ENCODE results near the gene LTBP2.

LTBP2 gene

GRCh38 chr14:74645756-74646470 is 33.9 kb upstream of the LTBP2 start:
- Histone ChIP-seq H3K36me3 (replicated peaks) (no peaks in the 10 kb centered on the region), H3K27me3 (replicated peaks) (no peaks in the 10 kb centered on the region), H3K4me3 (ENCODE audit: low read depth, low read length) (no peak overlapping the region), H3K27ac (no peak overlapping the region)
- in situ Hi-C loops (cut with HindIII; ENCODE audit: low pct_ligation_motif_present, low sequenced_read_pairs) = no loop called here
- DNase-seq = no peak
- no peak for TF ChIP-seq CTCF (IDR thresholded peaks at IDR 0.05; ENCODE audit: low read depth, low read length, missing control alignments)

- TF ChIP-seq CTCF (IDR thresholded peaks at IDR 0.05; ENCODE audit: low read depth, low read length, missing control alignments) = no peak
- no peaks in the 10 kb centered on the region for H3K27me3 ChIP-seq (replicated peaks)
- no peaks in the 10 kb centered on the region for H3K36me3 ChIP-seq (replicated peaks)
- H3K27ac ChIP-seq = no peak overlapping the region
- H3K4me3 ChIP-seq (ENCODE audit: low read depth, low read length) = no peak overlapping the region
- DNase-seq = no peak
- in situ Hi-C loops (cut with HindIII; ENCODE audit: low pct_ligation_motif_present, low sequenced_read_pairs) = no loop called here
Measured at GRCh38 chr14:74645244-74645643, 33.2 kb upstream of the LTBP2 start.

- no peak overlapping the region for H3K4me3 ChIP-seq (ENCODE audit: low read depth, low read length)
- no peaks in the 10 kb centered on the region for H3K36me3 ChIP-seq (replicated peaks)
- no peak for DNase-seq
- H3K27me3 ChIP-seq (replicated peaks) = no peaks in the 10 kb centered on the region
- TF ChIP-seq CTCF (IDR thresholded peaks at IDR 0.05; ENCODE audit: low read depth, low read length, missing control alignments) = no peak
- H3K27ac ChIP-seq = no peak overlapping the region
- in situ Hi-C loops (cut with HindIII; ENCODE audit: low pct_ligation_motif_present, low sequenced_read_pairs) = no loop called here
Measured at GRCh38 chr14:74641601-74642391, 29.8 kb upstream of the LTBP2 start.

- DNase-seq = no peak
- H3K27me3 ChIP-seq (replicated peaks) = no peaks in the 10 kb centered on the region
- no peak overlapping the region for H3K27ac ChIP-seq
- no peak overlapping the region for H3K4me3 ChIP-seq (ENCODE audit: low read depth, low read length)
- in situ Hi-C loops (cut with HindIII; ENCODE audit: low pct_ligation_motif_present, low sequenced_read_pairs) = no loop called here
- no peak for TF ChIP-seq CTCF (IDR thresholded peaks at IDR 0.05; ENCODE audit: low read depth, low read length, missing control alignments)
- no peaks in the 10 kb centered on the region for H3K36me3 ChIP-seq (replicated peaks)
Measured at GRCh38 chr14:74638966-74639365, 26.9 kb upstream of the LTBP2 start.

GRCh38 chr14:74638066-74638465 is 26.0 kb upstream of the LTBP2 start:
- DNase-seq = peak; percentile 42
- Histone ChIP-seq H3K27ac (peak overlapping the region; percentile 31), H3K4me3 (ENCODE audit: low read depth, low read length) (no peak overlapping the region), H3K36me3 (replicated peaks) (no peaks in the 10 kb centered on the region), H3K27me3 (replicated peaks) (no peaks in the 10 kb centered on the region)
- in situ Hi-C loops (cut with HindIII; ENCODE audit: low pct_ligation_motif_present, low sequenced_read_pairs) = no loop called here
- TF ChIP-seq CTCF (IDR thresholded peaks at IDR 0.05; ENCODE audit: low read depth, low read length, missing control alignments) = no peak

All from brain microvascular endothelial cell (primary cell).